ENCODE measurements around the gene NTS. TPM values are rescaled to one million over a fixed set of nuclear protein-coding genes. Genes with fewer than 3 reads are reported as not detected.

The NTS gene
- total RNA-seq, 1 donor from 2014 or later, result 6.1 TPM

- peak; percentile 63 for DNase-seq
Measured at GRCh38 chr12:85923767-85924331, 49.8 kb downstream of the NTS start.

GRCh38 chr12:85927166-85927565 lies 53.1 kb downstream of the NTS start:
- no peak for DNase-seq

Other genes starting within 250 kb of the NTS start
- gene RASSF9, start 37.9 kb upstream of the NTS start, total RNA-seq, result 7.7 and 13.4 TPM in 2 replicates